HFFc6 (cell line): ENCODE measurements around the gene RNF32. TPM values are rescaled to one million over a fixed set of nuclear protein-coding genes. Genes with fewer than 3 reads are reported as not detected.
A peak's percentile ranks its signal among the peaks of the same experiment; 100 is the strongest.

Source experiments
- DNase-seq: peaks from one replicate; pipeline ENCODE4 v3.0.0-alpha.2; 2018
- H3K27ac Mint-ChIP-seq: 2 replicates; pipeline ENCODE4 v1.8.0; 2020; ENCODE audit warnings: mild to moderate bottlenecking, mixed read lengths
- H3K27me3 Mint-ChIP-seq: 2 replicates; pipeline ENCODE4 v1.8.0; 2021; ENCODE audit warnings: mild to moderate bottlenecking, moderate library complexity, mixed read lengths; ENCODE audit not compliant: insufficient read depth
- H3K36me3 Mint-ChIP-seq: 2 replicates; pipeline ENCODE4 v1.8.0; 2021; ENCODE audit warnings: low read depth, mixed read lengths
- H3K4me1 Mint-ChIP-seq: 2 replicates; pipeline ENCODE4 v1.8.0; 2020; ENCODE audit warnings: low read depth, mixed read lengths
- H3K4me3 Mint-ChIP-seq: 2 replicates; pipeline ENCODE4 v1.8.0; 2020; ENCODE audit warnings: mild to moderate bottlenecking, moderate library complexity, mixed read lengths
- H3K9me3 Mint-ChIP-seq: 2 replicates; pipeline ENCODE4 v1.8.0; 2020; ENCODE audit warnings: mild to moderate bottlenecking, mixed read lengths
- CTCF ChIP-seq: fragments of 200-600 bp; sonication (generic); IDR thresholded peaks from 2 replicates; pipeline ENCODE4 v1.5.0; 2021; ENCODE audit warnings: antibody characterized with exemption, mild to moderate bottlenecking
- total RNA-seq, 6 experiments: library from RNA; stranded (reverse); fragmentation: NEBNext Ultra II Directional; extraction: Animal tissue kit (Norgen Biotek cat#: 25700); gene quantifications; 2 replicates in 1 of 6; 3 replicates in 5 of 6; pipeline ENCODE4 v1.2.3, GENCODE V29; 2021

RNF32 gene
- total RNA-seq, 6 experiments from 2014 or later = 0.94 to 2.5 (median 1.4) TPM

GRCh38 chr7:156606691-156607331, 33.8 kb upstream of the RNF32 start:
- no peaks in the 10 kb centered on the region for H3K36me3 Mint-ChIP-seq
- peaks cover 12% of the 10 kb centered on the region for H3K27me3 Mint-ChIP-seq
- DNase-seq = no peak
- no peaks in the 10 kb centered on the region for H3K4me1 Mint-ChIP-seq
- H3K9me3 Mint-ChIP-seq = no peaks in the 10 kb centered on the region; the same call in 1 of the 2 replicates
- no peak overlapping the region for H3K4me3 Mint-ChIP-seq
- H3K27ac Mint-ChIP-seq = no peak overlapping the region
- TF ChIP-seq CTCF = no peak

DNA sequence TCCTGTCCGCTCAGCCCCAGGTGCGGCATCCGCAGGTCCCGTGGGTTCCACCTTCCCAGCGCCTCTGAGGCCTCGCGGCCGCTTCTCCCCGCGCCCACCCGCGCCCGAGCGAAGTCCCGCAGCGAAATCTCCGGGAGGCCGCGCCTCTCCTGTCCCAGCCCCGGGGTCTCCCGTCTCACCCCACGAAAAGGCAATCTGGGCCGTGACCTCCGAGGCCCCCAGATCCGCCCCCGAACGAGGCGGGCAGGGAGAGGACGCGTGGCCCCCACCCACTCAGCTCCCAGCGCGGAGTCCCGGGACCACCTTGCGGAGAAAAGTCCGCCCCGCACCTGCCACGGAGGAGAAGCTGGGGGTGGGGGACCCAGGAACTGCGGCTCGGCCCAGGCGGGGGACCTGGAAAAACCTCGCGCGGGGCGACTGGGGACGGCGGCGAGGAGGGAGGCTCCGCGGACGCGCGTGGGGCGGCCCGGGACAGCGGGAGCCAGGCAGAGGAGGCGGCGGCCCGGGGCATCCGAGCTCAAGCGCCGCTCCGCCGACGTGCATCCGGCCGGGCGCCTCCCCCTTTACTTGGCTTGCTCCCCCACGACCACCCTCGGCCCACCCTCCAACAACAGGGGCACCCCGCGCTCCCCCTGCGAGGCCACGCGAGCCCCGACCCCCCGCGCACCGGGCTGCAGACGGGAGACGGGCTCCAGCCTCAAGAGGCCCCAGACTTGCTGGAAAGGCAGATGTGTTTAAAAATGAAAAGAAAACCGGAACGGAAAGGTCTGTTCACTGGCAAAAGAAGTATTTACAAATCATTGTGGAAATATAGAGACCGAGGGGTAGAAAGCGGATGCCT, 33.0 kb upstream of the RNF32 start:
- no peaks in the 10 kb centered on the region for H3K36me3 Mint-ChIP-seq
- H3K4me1 Mint-ChIP-seq = no peaks in the 10 kb centered on the region
- no peak overlapping the region for H3K27ac Mint-ChIP-seq
- no peak for TF ChIP-seq CTCF
- H3K4me3 Mint-ChIP-seq = peak overlapping the region; percentile 36; the same call in 1 of the 2 replicates
- no peak for DNase-seq
- peaks cover 12% of the 10 kb centered on the region for H3K27me3 Mint-ChIP-seq
- H3K9me3 Mint-ChIP-seq = no peaks in the 10 kb centered on the region; the same call in 1 of the 2 replicates

- no peak overlapping the region for H3K27ac Mint-ChIP-seq
- no peaks in the 10 kb centered on the region; the same call in 1 of the 2 replicates for H3K9me3 Mint-ChIP-seq
- peak overlapping the region; percentile 36; the same call in 1 of the 2 replicates for H3K4me3 Mint-ChIP-seq
- peaks cover 12% of the 10 kb centered on the region for H3K27me3 Mint-ChIP-seq
- H3K36me3 Mint-ChIP-seq = no peaks in the 10 kb centered on the region
- no peak for TF ChIP-seq CTCF
- no peak for DNase-seq
- H3K4me1 Mint-ChIP-seq = no peaks in the 10 kb centered on the region
These were observed 32.4 kb upstream of the RNF32 start for GRCh38 chr7:156608173-156608478.

GRCh38 chr7:156609010-156609877, 31.3 kb upstream of the RNF32 start:
- H3K27ac Mint-ChIP-seq = no peak overlapping the region
- no peaks in the 10 kb centered on the region; the same call in 1 of the 2 replicates for H3K9me3 Mint-ChIP-seq
- H3K27me3 Mint-ChIP-seq = peaks cover 14% of the 10 kb centered on the region
- no peak for DNase-seq
- no peaks in the 10 kb centered on the region for H3K36me3 Mint-ChIP-seq
- H3K4me3 Mint-ChIP-seq = no peak overlapping the region
- H3K4me1 Mint-ChIP-seq = no peaks in the 10 kb centered on the region
- TF ChIP-seq CTCF = no peak

DNA sequence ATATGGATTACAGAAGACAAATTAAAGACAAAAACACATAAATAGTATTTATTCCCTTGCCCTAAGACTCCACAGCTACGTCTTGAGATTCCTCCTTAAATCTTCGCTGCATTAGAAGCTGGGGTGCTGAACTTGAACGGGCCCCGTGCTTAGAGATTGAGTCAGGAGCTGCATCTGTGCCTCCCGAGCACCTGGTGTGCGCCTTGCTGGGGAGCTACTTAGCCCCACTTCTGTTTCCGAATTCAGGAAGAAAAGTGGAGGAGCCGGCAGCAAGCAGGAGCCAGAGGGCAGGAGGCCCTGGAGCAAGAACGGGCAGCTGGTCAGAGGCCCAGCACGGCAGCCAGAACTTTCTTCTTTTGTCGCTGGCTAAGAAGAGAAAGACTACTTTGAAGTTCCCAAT, 30.4 kb upstream of the RNF32 start:
- H3K9me3 Mint-ChIP-seq = no peaks in the 10 kb centered on the region; the same call in 1 of the 2 replicates
- peaks cover 21% of the 10 kb centered on the region for H3K27me3 Mint-ChIP-seq
- H3K4me3 Mint-ChIP-seq = no peak overlapping the region
- no peak for TF ChIP-seq CTCF
- DNase-seq = no peak
- no peak overlapping the region for H3K27ac Mint-ChIP-seq
- H3K36me3 Mint-ChIP-seq = no peaks in the 10 kb centered on the region
- H3K4me1 Mint-ChIP-seq = no peaks in the 10 kb centered on the region
